Measurements from ENCODE around the gene LRP6. TPM values are rescaled to one million over a fixed set of nuclear protein-coding genes. Genes with fewer than 3 reads are reported as not detected.

The LRP6 gene
- total and polyA plus RNA-seq, 2 of the 8 experiments (the other 6 are each of a cell fraction or from before 2014, with no cell fraction given): 53.6 to 73.2 TPM

DNA sequence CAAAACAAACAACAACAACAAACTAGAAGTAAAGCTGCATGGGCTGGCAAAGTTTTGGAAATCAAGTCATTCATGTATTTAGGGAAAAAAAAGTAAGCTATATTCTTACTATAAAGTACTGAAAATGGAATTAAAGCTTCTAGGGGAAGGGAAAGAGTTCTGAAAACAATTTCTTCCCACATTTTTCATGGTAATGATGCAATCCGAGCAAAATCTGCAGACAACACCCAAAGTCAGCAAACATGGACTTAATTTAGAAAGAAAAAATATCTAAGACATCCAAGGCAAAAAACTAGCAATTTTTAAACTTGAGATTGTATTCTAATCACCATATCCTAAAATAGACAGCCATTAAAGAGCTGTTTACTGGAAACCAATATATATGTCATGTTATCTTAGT, 86.3 kb downstream of the LRP6 start:
- H4K20me1 ChIP-seq (replicated peaks in 1 of 2; ENCODE audit: control insufficient read depth in 1 of 2, insufficient read depth in 2 of 2, low read length in 2 of 2): no peaks in the 10 kb centered on the region
- DNase-seq (ENCODE audit: low read depth in 1 of 2, low spot score in 2 of 2) (no peak), FAIRE-seq (no peak)
- no peak overlapping the region for H2AFZ ChIP-seq (ENCODE audit: low read length)
- no peak overlapping the region for H3K4me3 ChIP-seq (ENCODE audit: extremely low read depth in 1 of 4, insufficient read depth in 2 of 4, low read depth in 3 of 4, low read length in 4 of 4)
- no peak overlapping the region for H2BK120ac ChIP-seq (replicated peaks; ENCODE audit: low read depth, low read length)
- H3K79me1 ChIP-seq (ENCODE audit: low read depth, low read length): no peaks in the 10 kb centered on the region
- no peaks in the 10 kb centered on the region for H3K9me3 ChIP-seq (ENCODE audit: insufficient read depth in 2 of 2, low read depth in 1 of 2, low read length in 1 of 2)
- no peaks in the 10 kb centered on the region for H3K23me2 ChIP-seq (ENCODE audit: low read depth, low read length)
- H3K14ac ChIP-seq (ENCODE audit: insufficient read length): no peak overlapping the region
- H4K8ac ChIP-seq (ENCODE audit: extremely low read depth, insufficient read depth, low read length): no peak overlapping the region
- H2BK12ac ChIP-seq (ENCODE audit: low read depth, low read length): no peak overlapping the region
- H3K27ac ChIP-seq (ENCODE audit: low read depth, low read length): no peak overlapping the region
- H3K79me2 ChIP-seq (ENCODE audit: control insufficient read depth in 1 of 2, insufficient read depth in 2 of 2, low read length in 2 of 2): peaks cover 0 to 48% of the 10 kb centered on the region in 2 experiments; a peak in 2 of 4 replicates
- no peak overlapping the region for H2AK5ac ChIP-seq (ENCODE audit: low read depth, low read length)
- no peak overlapping the region for H4K5ac ChIP-seq (ENCODE audit: insufficient read length, low read depth, low read length)
- no peak overlapping the region for H2BK15ac ChIP-seq (ENCODE audit: low read length)
- H3K4me1 ChIP-seq (replicated peaks in 1 of 4; ENCODE audit: control insufficient read depth in 3 of 4, insufficient read depth in 4 of 4, low read length in 3 of 4): no peaks in the 10 kb centered on the region
- CTCF ChIA-PET (ENCODE audit: partially characterized antibody): interaction anchor here (0.7 to 1.1 kb wide), 2 partner anchors 22 to 148 kb away, joined by 3 read pairs; no protein-coding TSS in a partner anchor
- H3K9ac ChIP-seq (replicated peaks in 1 of 4; ENCODE audit: extremely low read depth in 1 of 4, low read depth in 3 of 4, low read length in 3 of 4): no peak overlapping the region
- H2BK20ac ChIP-seq (ENCODE audit: low read length): no peak overlapping the region
- no peaks in the 10 kb centered on the region for H3K27me3 ChIP-seq (replicated peaks in 1 of 4; ENCODE audit: control insufficient read depth in 3 of 4, extremely low read depth in 1 of 4, insufficient read depth in 3 of 4, low read length in 3 of 4)
- 100% methylated on average over 1 of the region's 1 CpG; no CpG with 5 or more reads in 1 of the 2 experiments for WGBS, 2 experiments (ENCODE audit: extremely low coverage in 1 of 2, insufficient coverage in 1 of 2, insufficient read length in 1 of 2, insufficient replicate concordance in 2 of 2, low coverage in 1 of 2, low lambda C conversion rate in 2 of 2, missing lambda C conversion rate in 1 of 2)
- H3K18ac ChIP-seq (ENCODE audit: extremely low read depth, low read length): no peak overlapping the region
- no peak overlapping the region for H3K23ac ChIP-seq (ENCODE audit: insufficient read length)
- H4K91ac ChIP-seq (replicated peaks; ENCODE audit: insufficient read length, low read length): no peak overlapping the region
- TF ChIP-seq RAD21 (IDR thresholded peaks at IDR 0.05 in 1 of 2, conservative IDR thresholded peaks at IDR 0.05 in 1 of 2; ENCODE audit: low read depth in 2 of 2, low read length in 2 of 2) (no peak), SP1 (IDR thresholded peaks at IDR 0.05; ENCODE audit: low read depth, low read length) (no peak), EP300 (IDR thresholded peaks at IDR 0.05; ENCODE audit: borderline replicate concordance in 1 of 2, low read depth in 2 of 2, low read length in 2 of 2) (no peak), USF2 (IDR thresholded peaks at IDR 0.05; ENCODE audit: low read length) (no peak), CREB1 (IDR thresholded peaks at IDR 0.05) (no peak), KDM5A (IDR thresholded peaks at IDR 0.05; ENCODE audit: low read length) (no peak), HDAC6 (IDR thresholded peaks at IDR 0.05; ENCODE audit: low read depth, low read length) (no peak)
- H3K4ac ChIP-seq (replicated peaks; ENCODE audit: insufficient read length, low read depth, low read length): no peak overlapping the region
- H2BK5ac ChIP-seq (ENCODE audit: low read depth, low read length): no peak overlapping the region
- no peak overlapping the region for H3K56ac ChIP-seq (replicated peaks; ENCODE audit: insufficient read length, low read depth, low read length)
- H3K36me3 ChIP-seq (ENCODE audit: control insufficient read depth in 2 of 4, insufficient read depth in 4 of 4, low read length in 3 of 4): peaks cover 0 to 22% (median 6%) of the 10 kb centered on the region in 4 experiments; a peak in 6 of 8 replicates
- H3K4me2 ChIP-seq (ENCODE audit: insufficient read depth in 1 of 2, low read depth in 2 of 2, low read length in 2 of 2): no peak overlapping the region
- POLR2A ChIA-PET (ENCODE audit: partially characterized antibody): interaction anchor here (1.4 kb wide), 1 partner anchor 10 kb away, joined by 6 read pairs; no protein-coding TSS in a partner anchor

All from H1 (cell line).